HepG2 (cell line): ENCODE data around the gene DRC7.

Source experiments
- BRCA1 ChIP-seq: sonication (generic); formaldehyde crosslinking; IDR thresholded peaks from 2 replicates; pipeline ENCODE4 v1.4.0; 2020; ENCODE audit warnings: missing genetic modification reagents
- CHD2 ChIP-seq: IDR thresholded peaks from 2 replicates; pipeline ENCODE4 v1.6.1; 2011; ENCODE audit warnings: low read depth, low read length, improper control_type of control experiment
- EZH2 ChIP-seq: conservative IDR thresholded peaks from 2 replicates; pipeline ENCODE4 v1.6.1; 2012; ENCODE audit warnings: mild to moderate bottlenecking, low read depth, low read length, moderate library complexity
- FIP1L1 ChIP-seq: fragments of 200-400 bp; formaldehyde crosslinking; IDR thresholded peaks from 2 replicates; pipeline ENCODE4 v1.6.1; 2018; ENCODE audit warnings: low read depth, mild to moderate bottlenecking, low read length, moderate library complexity, borderline replicate concordance; ENCODE audit not compliant: insufficient read depth
- MTA1 ChIP-seq: sonication (generic); formaldehyde crosslinking; IDR thresholded peaks from 2 replicates; pipeline ENCODE4 v1.4.0; 2020; ENCODE audit warnings: missing genetic modification reagents, mild to moderate bottlenecking, borderline replicate concordance
- RAD51 ChIP-seq: fragments of 450-650 bp; IDR thresholded peaks from 2 replicates; pipeline ENCODE4 v1.6.1; 2016; ENCODE audit warnings: borderline replicate concordance
- YY1 ChIP-seq: IDR thresholded peaks from 2 replicates; pipeline ENCODE4 v1.6.1; 2011; ENCODE audit warnings: low read length, low read depth, moderate library complexity, mild to moderate bottlenecking; ENCODE audit not compliant: insufficient read depth, insufficient replicate concordance
- ZFYVE20 ChIP-seq: sonication (generic); formaldehyde crosslinking; IDR thresholded peaks from 2 replicates; pipeline ENCODE4 v1.8.0; 2023; ENCODE audit warnings: low read depth, mild to moderate bottlenecking, moderate library complexity, missing genetic modification reagents, borderline replicate concordance
- ZNF839 ChIP-seq: sonication (generic); formaldehyde crosslinking; IDR thresholded peaks from 2 replicates; pipeline ENCODE4 v1.4.0; 2020; ENCODE audit warnings: missing genetic modification reagents, mild to moderate bottlenecking, borderline replicate concordance
- TF ChIP-seq, protein P1 (sequence below): sonication (generic); formaldehyde crosslinking; IDR thresholded peaks from 2 replicates; pipeline ENCODE4 v1.5.0; 2020; ENCODE audit warnings: mild to moderate bottlenecking, missing genetic modification reagents, moderate library complexity
- TF ChIP-seq, protein P2 (sequence below): sonication (generic); formaldehyde crosslinking; IDR thresholded peaks from 2 replicates; pipeline ENCODE4 v1.4.0; 2020; ENCODE audit warnings: missing genetic modification reagents

GRCh38 chr16:57763285-57764005 is 68.8 kb downstream of the DRC7 start:
- TF ChIP-seq EZH2, result no peak
- TF ChIP-seq, protein P1, sequence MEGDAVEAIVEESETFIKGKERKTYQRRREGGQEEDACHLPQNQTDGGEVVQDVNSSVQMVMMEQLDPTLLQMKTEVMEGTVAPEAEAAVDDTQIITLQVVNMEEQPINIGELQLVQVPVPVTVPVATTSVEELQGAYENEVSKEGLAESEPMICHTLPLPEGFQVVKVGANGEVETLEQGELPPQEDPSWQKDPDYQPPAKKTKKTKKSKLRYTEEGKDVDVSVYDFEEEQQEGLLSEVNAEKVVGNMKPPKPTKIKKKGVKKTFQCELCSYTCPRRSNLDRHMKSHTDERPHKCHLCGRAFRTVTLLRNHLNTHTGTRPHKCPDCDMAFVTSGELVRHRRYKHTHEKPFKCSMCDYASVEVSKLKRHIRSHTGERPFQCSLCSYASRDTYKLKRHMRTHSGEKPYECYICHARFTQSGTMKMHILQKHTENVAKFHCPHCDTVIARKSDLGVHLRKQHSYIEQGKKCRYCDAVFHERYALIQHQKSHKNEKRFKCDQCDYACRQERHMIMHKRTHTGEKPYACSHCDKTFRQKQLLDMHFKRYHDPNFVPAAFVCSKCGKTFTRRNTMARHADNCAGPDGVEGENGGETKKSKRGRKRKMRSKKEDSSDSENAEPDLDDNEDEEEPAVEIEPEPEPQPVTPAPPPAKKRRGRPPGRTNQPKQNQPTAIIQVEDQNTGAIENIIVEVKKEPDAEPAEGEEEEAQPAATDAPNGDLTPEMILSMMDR (CRISPR knock-in tag), result no peak
- TF ChIP-seq CHD2, result no peak
- no peak for TF ChIP-seq ZFYVE20 (CRISPR knock-in tag)
- no peak for TF ChIP-seq BRCA1 (CRISPR knock-in tag)
- TF ChIP-seq ZNF839 (CRISPR knock-in tag), result no peak
- TF ChIP-seq, protein P2, sequence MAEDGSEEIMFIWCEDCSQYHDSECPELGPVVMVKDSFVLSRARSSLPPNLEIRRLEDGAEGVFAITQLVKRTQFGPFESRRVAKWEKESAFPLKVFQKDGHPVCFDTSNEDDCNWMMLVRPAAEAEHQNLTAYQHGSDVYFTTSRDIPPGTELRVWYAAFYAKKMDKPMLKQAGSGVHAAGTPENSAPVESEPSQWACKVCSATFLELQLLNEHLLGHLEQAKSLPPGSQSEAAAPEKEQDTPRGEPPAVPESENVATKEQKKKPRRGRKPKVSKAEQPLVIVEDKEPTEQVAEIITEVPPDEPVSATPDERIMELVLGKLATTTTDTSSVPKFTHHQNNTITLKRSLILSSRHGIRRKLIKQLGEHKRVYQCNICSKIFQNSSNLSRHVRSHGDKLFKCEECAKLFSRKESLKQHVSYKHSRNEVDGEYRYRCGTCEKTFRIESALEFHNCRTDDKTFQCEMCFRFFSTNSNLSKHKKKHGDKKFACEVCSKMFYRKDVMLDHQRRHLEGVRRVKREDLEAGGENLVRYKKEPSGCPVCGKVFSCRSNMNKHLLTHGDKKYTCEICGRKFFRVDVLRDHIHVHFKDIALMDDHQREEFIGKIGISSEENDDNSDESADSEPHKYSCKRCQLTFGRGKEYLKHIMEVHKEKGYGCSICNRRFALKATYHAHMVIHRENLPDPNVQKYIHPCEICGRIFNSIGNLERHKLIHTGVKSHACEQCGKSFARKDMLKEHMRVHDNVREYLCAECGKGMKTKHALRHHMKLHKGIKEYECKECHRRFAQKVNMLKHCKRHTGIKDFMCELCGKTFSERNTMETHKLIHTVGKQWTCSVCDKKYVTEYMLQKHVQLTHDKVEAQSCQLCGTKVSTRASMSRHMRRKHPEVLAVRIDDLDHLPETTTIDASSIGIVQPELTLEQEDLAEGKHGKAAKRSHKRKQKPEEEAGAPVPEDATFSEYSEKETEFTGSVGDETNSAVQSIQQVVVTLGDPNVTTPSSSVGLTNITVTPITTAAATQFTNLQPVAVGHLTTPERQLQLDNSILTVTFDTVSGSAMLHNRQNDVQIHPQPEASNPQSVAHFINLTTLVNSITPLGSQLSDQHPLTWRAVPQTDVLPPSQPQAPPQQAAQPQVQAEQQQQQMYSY (CRISPR knock-in tag), result no peak
- no peak for TF ChIP-seq YY1
- no peak for TF ChIP-seq RAD51
- no peak for TF ChIP-seq MTA1
- no peak for TF ChIP-seq FIP1L1
